Measurements from ENCODE around the gene TRABD2A.

Gene TRABD2A

DNA sequence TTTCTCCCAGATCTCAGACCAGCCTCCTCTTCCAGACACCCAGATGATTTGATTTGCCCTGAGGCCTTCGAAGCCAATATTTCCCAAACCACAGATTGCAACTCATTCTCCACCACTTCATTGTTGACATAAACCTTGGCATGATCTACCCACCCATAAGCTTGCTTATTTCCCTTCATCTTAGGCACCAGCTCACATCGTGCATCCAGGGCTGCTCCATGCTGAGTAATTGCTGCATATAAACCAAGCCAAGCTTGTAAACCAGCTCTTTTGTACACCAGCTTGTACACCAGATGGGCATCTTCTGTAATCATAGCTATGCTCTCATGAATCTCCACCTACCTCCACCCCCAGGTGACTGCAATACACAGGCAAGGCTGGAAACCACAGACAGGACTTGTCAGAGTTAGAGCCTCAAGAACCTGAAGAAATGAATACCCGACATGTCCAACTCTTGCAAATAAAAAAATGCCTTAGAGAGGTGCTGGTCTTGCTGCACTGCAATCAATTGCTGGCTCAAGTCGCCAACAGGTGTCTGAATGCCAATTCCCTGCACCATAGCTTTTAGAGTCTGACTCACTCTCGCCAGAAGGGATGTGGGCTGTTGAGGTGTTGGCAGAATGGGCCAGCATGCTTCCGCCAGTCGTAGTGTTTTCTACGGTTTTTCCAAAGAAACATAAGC is 31.5 kb downstream of the TRABD2A start:
- peak; percentile 99 for DNase-seq

DNA sequence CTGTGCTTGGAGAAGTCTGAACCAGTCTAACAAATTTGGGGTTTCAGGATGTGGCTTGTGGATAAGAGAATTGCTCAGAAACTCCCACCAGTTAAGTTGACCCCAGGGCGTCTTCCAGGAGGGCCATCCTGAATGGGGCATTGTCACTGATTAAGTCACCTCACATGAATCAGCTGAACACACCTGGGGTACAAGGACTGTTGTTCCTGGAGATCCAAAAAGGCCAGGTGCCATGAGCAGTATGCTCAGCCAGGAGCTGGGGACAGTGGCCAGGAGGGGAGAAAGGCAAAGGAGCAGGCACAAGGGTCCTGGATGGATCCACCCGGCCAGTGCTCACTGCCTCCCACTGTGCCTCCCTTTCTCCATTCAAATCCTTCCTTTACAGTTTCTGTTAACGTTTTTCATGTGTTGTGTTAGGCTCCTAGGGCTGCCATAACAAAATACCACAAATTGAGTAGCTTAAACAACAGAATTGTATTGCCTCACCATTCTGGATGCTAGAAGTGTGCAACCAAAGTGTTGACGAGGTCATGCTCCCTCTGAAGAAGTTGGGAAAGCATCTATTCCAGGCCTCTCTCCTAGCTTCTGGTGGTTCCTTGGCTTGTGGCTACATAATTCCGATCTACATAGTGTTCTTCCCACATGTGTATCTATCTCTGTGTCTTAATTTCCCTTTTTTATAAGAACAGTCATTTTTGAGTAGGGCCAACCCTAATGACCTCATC is 33.4 kb downstream of the TRABD2A start:
- no peak for DNase-seq

DNA sequence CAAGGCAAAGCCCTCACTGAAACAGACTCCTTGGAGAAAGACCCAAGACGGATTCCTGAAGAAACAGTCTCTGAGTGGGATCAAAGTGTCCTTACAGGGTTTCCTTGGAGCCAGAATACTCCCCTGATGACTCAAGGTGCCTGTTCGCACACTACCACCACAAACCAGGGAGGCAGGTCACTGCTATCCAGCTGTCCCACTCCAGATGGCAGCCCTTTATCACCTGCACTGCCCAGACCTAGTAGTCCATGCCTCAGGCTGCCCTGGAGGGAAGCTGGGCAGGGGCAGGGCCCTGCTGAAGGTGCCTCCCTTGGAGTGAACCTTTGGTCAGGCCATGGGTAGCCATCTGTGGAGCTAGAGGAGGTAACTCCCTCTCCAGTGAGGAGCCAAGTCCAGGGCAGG is 34.1 kb downstream of the TRABD2A start:
- no peak for DNase-seq

DNA sequence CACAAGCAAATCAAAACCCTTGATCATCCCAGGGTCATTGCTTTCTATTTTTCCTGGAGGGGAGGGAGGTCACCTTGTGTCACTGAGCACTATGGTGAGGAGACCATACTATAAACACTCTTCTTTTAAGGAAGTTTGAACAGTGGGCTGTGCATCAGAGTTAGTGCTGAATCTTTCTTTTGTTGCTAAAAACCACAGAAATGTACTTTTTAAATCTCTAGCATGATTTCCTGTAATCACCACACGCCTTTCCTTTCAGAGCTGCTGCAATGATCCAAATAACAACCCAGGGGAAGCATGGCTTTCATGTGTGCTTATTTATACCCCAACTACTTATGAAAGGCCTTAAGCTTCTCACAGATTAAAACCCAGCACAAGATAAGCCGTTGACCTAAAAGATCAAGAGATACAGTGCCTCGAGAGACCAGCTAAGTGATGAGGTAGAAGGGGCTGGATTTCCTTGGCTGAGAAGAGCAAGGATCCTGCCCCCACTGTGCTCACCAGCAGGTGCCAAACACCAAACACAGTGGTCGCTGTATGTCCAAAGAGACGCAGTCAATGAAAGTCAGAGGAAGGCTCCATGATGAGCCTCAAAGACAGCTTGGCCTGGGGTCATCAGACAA is 34.7 kb downstream of the TRABD2A start:
- no peak for DNase-seq

DNA sequence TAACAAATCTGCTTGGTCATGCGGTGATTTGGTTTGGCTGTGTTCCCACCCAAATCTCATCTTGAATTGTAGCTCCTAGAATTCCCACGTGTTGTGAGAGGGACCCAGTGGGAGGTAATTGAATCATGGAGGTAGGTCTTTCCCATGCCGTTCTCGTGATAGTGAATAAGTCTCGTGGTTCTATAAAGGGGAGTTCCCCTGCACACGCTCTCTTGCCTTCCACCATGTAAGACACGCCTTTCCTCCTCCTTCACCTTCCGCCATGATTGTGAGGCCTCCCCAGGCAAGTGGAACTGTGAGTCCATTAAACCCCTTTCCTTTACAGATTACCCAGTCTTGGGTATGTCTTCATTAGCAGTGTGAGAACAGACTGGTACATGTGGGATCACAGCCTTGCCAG is 36.7 kb downstream of the TRABD2A start:
- no peak for DNase-seq

DNA sequence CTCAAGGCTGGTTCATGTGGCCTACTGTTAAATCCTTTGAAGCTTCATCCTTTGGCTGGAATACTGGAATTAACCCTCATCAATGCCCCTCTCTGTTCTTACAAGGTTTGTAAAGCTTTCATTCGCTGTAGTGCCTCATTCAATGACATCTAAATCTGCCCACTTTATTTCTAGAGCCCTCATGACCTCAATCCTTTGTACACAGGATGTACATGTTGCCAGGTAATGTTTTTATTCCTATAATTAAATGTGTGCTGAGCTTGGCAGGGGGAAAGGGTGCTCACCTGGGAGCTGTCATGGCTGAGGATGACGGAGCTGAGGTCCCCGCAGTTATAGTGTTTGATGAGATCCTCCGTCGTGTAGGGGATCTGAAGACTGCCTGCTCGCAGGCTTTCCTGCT is 39.3 kb downstream of the TRABD2A start:
- no peak for DNase-seq

DNA sequence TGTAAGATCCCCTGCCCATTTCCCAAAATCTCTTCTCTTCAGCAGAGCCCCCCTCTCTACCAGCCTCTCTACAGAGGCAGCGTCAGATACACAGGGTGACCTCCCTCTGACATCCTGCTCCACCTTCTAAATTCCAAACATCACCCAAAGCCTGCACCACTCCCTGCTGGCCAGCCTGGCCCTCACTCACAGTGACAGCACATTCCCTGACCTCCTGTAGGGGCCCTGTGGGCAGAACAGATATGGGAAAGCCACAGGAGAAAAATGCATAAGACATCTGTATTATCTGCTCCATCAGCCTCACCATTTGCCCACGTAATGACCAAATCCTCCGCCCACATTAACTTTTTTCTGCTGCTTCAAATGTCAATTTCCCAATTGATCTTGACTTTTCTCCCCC is 40.6 kb downstream of the TRABD2A start:
- DNase-seq: no peak

DNA sequence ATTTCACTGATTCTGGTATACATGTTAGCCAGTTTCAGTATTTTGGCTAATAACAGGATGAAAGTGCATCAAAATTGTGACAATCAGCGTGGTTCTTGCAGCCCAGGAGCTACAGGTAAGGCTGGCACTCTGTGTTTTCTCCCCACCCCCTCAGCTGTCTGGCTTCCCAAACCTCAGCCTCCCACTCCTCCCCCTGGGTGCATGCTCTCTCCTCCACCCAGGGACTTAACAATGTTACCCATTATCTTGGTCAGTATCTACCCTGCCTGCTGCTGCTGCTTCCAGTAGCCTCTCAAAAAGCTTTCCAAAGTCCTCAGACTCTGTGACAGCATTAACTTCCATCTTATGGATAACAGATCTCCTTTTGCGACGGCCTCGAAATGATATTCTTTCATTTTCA is 41.0 kb downstream of the TRABD2A start:
- no peak for DNase-seq

DNA sequence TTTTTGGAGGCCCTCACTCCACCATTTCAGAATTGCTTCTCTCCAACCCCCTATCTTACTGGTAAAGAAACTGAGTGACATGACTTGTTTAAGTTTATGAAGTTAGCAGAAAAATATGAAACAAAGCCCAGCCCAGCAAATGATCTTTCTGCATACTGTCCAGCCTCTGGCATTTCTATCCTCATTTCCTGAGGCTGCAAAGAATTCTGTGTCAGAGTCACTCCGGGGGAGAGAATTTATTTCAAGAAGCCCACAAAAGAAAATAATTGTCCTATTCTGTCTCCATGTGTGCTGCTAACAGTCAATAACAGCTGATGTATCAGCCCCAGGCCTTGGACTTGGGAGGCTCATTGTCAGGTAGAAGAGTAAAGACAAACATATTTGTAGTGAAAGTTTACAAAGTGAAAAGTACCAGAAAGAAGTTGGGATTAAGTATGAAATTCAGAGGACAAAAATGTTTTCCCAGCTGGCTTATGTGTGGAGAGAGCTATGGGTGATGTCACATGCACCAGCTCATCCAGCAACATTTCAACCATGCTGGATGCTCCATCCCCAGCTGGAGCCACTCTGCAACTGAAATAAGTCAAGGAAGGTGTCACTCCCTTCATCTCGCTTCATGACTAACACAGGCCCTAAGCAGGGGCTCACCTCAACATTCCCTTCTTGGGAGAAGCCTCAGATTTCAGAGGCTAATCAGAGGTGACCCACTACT is 42.3 kb downstream of the TRABD2A start:
- no peak for DNase-seq

DNA sequence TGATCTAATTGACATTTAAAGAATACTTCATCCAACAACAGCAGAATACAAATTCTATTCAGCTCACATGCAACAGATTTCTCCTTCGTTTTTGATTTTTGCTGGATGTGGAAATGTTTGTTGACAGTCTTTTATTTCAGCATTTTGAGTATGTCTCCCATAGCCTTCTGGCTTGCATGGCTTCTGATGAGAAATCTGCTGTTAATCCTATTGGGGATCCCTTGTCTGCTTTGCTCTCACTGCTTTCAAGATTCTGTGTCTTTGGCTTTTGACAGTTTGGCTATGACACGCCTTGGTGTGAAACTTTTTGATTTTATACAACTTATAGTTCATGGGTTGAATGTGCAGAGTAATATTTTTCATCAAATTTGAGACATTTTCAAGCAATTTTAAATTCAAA is 44.7 kb downstream of the TRABD2A start:
- DNase-seq: no peak

DNA sequence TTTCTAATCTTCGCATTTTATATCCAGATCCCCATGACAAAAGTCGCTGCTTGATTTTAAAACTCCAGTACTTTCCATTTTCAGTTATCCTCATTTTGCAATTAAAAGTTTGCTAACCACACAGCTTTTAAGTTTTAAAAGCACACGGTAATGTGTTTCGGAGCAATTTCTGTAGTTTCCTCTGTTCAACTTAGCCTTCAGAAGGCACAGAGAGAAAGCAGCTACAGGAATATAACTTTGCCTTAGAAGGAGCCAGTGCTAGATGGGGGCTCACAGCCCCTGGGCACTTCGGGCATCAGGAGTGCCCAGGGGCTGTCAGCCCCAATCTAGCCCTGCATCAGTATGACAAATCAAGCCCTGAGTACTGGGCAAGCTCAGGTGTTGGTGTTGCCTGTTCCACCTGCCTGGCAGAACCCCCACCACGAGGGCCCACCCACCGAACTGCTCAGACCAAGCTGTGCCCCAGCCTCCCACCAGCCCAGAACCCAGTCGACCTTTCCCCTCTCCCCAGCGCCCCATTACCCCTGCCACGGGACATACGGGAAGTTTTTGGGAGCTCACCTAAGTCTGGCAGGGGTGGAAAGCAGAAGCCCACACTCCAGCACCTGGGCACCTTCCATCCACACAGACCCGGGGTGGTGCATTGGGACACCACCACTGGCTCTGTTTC is 47.3 kb downstream of the TRABD2A start:
- DNase-seq: no peak

DNA sequence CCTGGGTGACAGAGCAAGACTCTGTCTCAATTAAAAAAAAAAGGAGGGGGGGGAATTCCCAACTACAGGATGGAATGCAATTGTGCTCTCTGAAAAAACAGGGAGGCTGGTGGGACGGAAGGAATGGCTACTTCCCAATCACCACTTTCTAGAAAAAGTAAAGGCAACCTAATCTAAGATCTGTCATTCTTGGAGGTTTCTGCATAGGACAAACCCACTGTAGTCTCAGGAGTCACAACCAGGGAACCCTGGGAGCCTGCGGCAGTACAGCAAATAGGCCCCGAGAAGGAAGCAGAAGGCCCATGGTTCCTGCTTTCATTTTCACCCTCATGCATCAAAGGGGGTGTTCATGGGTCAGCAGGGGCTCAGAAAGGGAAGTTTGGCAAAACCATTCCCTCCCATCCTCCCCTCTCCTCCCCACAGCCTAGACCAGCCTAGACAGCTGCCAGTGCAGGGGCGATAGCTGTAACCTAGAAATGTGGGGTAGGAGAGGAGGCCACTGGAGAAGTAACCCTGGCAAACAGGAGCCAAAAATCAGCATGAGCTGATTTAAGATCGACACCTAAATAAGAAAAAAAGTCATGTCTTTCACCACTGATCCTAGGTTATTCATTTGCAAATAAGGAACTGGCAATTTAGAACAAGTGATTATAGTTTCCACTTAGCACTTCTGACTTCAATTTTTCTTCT is 48.0 kb downstream of the TRABD2A start:
- DNase-seq: no peak

DNA sequence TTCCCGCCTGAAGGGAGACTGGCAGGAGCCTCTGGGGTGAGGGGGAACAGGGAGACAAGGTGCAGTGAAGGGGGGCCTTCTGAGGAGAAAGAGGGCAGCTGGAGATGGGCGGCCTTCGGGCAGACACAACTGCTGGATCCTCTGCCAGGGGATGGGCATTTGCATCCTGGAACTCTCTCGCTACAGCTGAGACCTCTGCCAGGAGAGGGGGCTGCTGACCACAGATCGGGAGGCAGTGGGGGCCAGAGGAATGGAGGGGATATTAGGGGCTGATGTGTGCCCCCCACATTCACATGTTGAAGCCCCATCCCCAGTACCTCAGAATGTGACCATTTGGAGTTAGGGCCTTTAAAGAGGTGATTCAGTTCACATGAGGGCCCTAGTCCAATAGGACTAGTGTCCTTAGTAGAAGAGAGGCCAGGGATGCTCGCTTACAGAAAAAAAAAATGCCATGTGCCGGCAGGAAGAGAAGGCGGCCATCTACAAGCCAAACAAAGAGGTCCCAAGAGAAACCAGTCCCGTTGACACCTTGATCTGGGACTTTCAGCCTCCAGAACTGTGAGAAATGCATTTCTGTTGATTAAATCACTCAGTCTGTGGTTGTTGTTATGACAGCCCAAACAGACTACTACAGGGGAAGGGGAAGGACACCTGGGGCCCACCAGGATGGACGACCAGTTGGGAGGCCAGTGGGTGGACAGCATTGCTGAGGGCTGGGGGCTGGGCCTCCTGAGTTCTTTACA is 50.0 kb downstream of the TRABD2A start:
- no peak for DNase-seq

DNA sequence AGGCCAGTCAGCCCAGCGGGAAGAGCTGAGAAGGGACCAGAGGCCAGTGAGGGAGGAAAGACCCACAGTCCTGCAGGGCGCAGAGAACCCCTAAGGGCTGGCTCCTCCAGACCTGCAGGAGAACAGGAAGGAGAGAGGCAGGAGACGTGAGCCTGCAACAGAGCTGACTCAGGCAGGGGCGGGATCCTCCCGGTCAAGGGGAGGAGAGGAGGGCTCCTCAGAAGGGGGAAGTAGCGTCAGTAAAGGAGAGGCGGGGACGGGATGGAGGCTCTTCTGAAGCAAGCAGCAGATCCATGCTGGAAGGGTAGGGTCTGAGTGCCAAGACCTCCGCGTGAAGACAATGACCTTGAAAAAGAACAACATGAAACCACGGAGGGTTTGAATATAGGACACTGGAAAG is 50.8 kb downstream of the TRABD2A start:
- no peak for DNase-seq

DNA sequence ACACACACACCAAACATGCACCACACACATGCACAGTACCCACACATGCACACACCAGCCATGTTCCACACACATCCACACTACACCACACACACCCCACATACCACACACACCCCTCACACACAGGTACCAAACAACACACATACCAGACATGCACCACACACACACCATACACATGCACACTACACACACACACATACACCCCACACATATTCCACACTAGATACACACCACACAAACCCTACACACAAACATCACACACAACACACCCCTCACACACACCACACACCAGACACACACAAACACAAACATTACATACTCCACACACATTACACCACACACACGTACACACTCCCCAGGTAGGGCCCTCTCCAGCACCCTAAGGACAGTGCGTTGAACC is 51.2 kb downstream of the TRABD2A start:
- DNase-seq: no peak

DNA sequence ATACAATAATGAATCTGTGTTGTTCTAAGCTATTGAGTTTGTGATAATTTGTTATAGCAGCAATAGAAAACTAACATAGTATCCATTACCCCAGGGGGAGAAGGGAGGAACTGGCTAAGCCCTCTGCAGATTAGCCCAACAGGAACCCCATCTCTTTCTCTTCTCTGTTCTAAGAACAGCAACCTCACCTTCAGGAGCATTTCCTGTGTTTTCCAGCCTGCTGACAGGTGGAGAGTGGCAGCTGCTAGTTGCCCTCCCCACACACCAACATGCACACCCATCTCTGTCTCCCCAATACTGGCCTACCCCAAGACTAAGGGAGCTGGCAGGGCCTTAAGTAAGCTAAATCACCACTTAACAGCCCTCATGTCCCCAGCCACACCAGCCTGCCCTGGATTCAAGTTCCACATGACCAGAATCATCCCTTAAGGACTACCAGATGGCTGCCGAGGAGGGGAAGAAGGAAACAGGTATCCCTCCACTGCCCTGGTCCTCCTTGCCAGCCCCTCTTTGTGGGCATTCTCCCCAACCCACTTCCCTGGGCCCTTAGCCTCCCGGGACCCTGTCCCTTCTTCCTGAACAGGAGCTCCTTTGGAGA is 52.8 kb downstream of the TRABD2A start:
- DNase-seq: no peak

DNA sequence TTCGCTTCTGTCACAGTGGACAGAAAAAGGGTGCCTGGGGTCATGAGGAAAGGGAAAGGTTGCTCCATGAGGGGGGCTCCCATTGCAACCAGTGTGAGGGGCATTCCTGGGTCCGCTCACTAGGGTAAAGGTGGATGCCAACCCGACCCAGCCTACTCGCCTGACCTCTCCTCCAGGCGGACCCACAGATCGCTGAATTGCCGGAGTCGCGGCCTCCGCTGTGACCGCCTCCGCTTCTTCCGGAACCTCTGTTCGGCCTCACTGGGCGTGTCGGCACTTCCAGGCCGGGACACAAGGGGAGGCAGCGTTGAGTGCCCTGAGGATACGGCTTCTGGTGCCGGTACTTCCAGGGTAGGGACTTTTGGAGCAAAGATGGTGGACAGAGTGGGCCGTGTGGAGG is 57.1 kb downstream of the TRABD2A start:
- no peak for DNase-seq

DNA sequence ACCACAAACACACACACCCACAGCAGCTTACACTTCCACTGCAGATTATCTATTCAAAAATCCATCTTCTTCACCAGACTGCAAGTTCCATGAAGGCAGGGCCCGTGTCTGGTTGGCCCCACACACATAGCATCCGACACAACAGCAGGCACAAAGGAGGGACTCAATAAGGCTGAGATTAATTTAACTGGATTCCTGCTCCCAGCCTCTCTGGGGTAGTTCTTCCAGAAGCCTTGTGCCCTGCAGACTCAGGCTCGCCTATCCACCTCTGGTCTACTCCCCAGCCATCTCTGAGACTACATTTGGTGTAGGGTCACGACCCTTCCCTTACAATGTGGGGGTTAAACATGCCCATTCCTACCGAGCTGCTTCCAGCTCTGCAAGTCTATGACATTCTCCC is 57.7 kb downstream of the TRABD2A start:
- no peak for DNase-seq

DNA sequence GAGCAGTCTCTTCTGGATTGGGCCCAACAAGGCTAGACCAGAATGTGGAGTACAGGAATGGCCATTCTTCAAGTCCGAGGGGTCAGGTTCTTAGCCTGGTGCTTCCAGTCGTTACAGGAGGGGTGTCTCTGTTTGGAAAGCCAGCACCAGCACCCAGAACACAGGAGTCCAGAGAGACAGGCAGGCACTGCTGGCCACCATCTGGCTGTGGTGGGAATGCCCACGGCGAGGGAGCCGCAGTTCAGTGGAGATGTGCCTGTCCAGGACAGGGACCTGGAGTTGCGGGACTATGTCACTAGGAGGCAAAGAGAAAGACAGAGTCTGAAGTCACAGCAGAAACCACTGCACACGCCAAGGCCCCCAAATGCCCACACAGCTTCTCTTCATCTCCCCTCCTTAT is 59.1 kb downstream of the TRABD2A start:
- DNase-seq: no peak

DNA sequence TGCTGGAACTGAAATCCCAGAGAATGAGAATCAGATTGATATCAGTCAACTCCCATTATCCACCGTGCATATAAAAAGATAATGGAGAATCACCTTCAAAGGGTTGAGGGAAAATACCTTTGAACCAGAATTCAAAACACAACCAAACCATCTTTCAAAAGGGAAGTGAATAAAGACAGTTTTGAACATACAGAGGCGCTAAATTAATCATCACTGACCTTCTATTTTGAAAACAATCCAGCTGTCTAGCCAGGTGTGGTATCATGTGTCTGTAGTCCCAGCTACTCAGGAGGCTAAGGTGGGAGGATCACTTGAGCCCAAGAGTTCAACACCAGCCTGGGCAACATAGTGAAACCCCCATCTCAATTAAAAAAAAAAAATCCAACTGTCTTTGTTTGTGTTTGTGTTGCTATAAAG is 63.6 kb downstream of the TRABD2A start:
- no peak for DNase-seq

DNA sequence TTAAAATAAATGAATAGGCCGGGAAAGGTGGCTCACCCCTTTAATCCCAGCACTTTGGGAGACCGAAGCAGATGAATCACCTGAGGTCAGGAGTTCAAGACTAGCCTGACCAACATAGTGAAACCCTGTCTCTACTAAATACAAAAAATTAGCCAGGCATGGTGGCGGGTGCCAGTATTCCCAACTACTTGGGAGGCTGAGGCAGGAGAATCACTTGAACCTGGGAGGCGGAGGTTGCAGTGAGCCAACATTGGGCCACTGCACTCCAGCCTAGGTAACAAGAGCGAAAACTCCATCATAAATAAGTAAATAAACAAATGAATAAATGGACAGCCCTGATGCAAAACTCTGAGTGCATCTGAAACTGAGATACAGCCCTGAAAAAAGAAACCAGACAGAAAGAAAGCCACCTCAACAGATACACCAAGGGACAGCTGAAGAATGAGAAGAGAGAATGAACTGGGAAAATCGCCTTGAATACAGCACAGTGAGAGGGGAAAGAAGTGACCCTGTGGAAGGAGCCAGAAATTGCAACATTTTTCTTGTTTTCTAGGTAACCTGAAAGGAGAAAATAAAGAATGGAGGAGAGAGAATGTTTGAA is 64.4 kb downstream of the TRABD2A start:
- DNase-seq: no peak

Measured in NCI-H1694 treated with DMSO at 0.1 percent for 48 hours (cell line).